IPS-18c (cell line): Measurements from ENCODE around the gene TTR.

ENCODE experiments used
- H3K4me3 ChIP-seq: 2 replicates; pipeline ENCODE4 v1.7.0; 2013; ENCODE audit warnings: low read depth, mild to moderate bottlenecking, low read length, moderate library complexity; ENCODE audit not compliant: insufficient read depth
- H3K9me3 ChIP-seq: one replicate; pipeline ENCODE4 v1.6.1; 2013; ENCODE audit warnings: mild to moderate bottlenecking, low read length, moderate library complexity; ENCODE audit not compliant: control insufficient read depth, insufficient read depth

The TTR gene

DNA sequence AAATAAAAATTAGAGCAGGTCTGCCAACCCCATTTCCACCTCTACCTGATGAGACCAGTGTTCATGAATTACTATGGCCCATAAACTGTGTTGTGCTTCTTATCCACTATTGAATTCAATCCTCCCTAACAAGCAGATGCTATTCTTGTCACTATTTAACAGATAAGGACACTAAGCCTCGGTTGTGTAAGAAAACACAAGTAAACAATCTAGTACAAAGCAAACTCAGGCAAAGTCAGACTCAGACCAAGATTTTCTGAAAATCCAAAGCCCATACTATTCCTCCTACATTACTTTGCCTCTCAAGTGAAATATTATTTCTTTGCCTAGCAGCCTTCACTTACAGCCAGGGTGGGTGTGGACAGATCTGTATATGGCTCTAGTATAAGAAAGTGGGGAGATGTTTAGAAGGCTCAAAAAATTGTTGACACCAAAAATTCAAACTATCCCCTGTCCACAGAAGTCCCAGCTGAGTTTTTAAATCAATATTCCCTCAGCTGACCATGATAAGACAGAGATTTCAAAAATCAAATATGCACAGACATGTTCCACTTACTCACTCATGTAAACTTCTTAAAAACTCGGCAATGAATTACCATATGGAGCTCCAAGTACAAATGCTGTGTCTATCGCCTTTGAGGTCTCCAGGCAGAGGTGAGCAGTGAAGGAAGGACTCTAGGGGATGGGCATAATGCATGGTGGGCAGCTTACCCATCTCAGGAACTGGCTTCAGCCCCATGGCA is 16.0 kb upstream of the TTR start:
- Histone ChIP-seq H3K4me3 (no peak overlapping the region), H3K9me3 (no peaks in the 10 kb centered on the region)

DNA sequence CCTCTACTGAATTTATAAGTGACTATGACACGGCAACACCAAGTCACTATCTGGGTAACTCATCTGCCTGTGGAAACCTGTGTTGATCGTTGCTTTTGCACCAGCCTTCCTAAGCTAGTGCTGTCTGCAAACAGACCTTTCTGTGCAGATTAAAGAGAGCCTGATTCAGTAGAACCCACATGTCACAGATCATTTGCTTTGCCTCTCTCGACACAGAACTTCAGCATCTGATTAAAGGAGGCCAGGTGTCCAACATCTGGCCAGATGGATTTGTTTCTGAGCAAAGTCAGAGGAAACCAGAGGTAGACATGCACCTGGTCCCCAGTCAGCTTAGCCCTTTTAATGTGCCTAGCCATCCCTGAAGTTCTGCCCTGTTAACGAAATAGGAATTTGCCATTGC is 15.0 kb upstream of the TTR start:
- no peak overlapping the region for H3K4me3 ChIP-seq
- H3K9me3 ChIP-seq = no peaks in the 10 kb centered on the region

DNA sequence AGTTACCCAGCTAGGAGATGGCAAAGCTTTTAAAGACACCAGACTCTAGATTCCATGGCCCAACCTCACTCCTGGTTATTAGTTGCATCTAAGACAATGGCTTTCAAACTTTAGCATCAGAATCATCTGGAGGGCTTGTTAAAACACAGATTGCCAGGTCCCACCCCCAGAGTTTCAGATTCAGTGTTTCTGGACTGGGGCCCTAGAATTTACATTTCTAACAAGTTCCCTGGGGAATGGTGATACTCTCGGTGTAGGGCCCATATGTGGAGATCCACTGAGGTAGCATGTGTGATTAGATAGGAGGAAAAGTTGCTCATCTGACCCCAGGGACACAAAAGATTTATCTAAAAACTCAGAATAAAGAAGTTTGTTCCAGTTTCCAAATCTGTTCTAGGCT is 14.5 kb upstream of the TTR start:
- H3K9me3 ChIP-seq = no peaks in the 10 kb centered on the region
- no peak overlapping the region for H3K4me3 ChIP-seq

DNA sequence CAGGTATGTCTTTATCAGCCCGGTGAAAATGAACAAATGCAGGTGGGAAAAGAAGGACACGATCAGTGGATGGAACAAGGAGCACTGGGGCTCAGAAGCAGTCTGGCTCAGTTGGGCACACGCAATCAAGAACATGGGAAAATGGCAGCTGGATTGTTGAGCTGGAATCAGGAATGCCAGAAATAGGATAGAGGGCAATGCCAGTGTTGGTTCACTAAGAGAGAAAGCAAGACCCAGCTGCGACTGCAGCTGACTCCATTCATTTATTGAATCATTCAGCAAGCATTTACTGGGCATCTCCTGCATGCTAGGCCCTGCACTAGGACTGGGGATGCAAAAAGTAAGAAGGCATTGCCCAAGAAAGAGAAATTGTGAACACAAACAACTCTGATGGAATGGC is 13.6 kb upstream of the TTR start:
- Histone ChIP-seq H3K9me3 (no peaks in the 10 kb centered on the region), H3K4me3 (no peak overlapping the region)

DNA sequence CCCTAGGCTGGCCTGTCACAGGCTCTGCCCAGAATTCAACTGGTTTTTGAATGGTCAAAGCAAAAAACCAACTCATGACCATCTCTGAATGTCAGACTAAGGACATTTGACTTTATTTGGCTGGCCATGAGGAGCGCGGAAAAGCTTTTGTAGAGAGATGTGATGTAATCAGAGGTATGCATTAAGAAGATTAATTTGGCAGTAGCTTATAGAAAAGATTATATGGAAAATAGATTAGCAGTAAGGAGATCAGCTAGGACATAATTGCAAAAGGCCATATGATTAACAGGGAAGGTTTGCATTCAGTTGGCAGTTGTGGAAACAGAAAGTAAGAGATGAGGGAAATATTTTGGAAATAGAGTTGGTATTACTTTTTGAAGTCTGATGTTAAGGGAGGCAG is 12.3 kb upstream of the TTR start:
- H3K4me3 ChIP-seq = no peak overlapping the region

DNA sequence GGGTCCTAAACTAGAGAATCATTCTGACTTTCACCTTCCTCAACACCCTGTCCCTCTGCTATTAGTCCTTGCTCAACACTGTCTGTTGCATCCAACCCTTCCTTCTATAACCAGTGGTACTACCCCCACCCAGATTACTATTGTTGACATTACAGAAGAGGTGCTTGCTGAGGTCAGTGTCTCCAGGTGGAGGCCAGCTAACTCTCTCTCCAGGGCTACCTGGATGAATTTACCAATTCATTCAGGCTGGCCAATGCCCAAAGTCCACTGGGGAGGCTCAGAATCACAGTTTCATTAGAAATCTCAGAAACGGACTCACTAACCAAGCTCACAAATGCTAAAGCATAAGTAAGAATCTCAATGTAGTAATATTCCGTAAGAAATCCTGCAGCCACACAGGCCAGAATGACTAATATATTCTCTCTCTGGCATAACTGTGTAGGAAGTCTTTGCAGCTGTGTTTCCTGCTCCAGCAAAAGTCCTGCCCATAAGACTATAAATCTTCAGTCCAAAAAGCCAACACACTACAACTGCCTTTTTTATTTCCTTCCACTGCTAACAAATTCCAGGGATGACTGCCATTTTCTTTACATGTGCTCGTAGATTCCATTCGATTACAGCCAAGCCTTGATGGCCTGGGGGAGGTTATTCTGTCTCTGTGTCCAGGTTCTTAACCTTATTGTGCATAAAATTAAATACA is 10.0 kb upstream of the TTR start:
- no peak overlapping the region for H3K4me3 ChIP-seq
- H3K9me3 ChIP-seq = no peaks in the 10 kb centered on the region

More for the DNA sequence above, 12.3 kb upstream of the TTR start:
- H3K9me3 ChIP-seq = no peaks in the 10 kb centered on the region

DNA sequence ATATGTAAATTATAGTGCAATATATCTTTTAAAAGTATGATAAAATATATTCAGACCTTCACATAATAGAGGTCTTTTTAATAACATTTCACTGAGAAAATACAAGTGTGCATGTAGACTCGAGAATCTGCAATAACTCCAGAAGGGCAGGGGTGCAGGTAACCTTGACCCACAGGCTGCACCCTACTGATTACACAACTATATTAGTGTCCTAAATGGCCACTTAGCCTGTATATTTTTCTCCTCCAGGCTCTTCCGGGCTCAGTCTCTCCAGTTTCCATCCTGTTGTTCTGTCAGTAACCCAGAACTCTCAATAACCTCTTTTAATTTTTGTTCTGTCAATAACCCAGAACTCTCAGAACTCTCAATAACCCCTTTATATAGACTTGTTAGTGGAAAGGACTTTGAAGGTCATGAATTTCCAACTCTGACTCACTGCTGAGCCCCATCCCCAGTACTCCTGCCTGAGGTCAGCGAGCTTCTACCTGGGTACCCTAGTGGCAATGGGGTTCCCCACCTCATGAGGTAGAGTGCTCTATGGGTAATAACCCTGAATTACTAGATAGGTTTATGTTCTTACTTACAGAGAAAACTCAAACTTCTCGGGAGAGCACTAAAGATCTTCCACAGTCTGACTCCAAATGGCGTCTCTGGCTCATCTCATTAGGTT is 8.4 kb upstream of the TTR start:
- Histone ChIP-seq H3K9me3 (no peaks in the 10 kb centered on the region), H3K4me3 (no peak overlapping the region)

DNA sequence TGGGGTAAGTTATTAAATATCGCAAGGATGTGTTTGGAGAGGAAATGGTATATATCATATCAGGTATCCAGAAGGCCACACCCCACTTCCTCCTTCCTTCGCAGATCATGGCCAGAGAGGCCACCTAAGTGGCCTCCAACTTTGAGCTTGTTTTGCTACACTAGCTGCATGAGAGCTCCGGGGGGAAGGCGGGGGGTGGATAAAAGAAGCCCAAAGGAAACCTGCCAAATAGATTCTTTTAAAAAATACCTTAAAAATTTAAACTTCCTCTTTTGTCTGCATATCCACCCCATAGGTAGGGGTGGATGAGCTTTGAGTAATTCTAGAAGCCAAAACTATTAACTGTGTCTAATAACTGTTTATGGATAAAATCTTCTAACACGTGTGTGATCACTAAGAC is 5.7 kb upstream of the TTR start:
- no peaks in the 10 kb centered on the region for H3K9me3 ChIP-seq
- H3K4me3 ChIP-seq = no peak overlapping the region

DNA sequence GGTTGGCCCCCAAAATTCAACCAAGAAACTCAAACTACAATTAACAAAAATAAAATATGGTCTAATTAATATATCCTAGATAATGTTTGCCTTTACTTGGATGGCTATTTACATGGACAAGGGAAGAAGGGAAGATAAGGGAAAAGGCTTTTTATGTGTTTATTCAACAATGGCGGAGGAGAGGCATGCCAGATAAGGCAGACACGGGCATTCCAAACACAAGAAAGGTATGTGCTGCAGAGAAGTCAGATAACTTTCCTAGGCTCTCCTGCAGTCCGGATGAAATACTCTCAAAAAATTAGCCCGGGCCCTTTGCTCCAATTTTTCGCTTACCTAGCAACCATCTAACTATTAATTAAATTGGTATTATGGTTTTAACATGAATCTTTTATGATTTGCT is 5.1 kb upstream of the TTR start:
- H3K9me3 ChIP-seq = no peaks in the 10 kb centered on the region
- H3K4me3 ChIP-seq = no peak overlapping the region

DNA sequence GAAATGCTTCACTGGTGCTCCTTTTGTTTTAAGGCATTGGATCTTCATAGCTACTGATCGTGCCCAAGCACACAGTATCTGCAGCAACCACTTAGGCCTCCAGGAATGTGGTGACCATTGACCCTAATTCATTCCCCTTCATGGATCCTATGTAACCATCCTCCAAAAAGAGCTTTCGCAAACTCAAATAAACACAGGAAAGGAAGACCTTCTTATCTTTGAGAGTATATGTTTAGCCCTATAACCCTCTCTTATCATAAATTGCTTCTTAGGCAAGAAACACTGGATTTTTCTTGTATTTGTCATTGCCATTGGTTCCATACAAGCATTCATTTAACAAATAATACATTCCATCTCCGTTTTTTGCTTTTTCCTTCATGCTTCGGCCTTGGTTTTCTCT is 4.1 kb upstream of the TTR start:
- Histone ChIP-seq H3K4me3 (no peak overlapping the region), H3K9me3 (no peaks in the 10 kb centered on the region)

DNA sequence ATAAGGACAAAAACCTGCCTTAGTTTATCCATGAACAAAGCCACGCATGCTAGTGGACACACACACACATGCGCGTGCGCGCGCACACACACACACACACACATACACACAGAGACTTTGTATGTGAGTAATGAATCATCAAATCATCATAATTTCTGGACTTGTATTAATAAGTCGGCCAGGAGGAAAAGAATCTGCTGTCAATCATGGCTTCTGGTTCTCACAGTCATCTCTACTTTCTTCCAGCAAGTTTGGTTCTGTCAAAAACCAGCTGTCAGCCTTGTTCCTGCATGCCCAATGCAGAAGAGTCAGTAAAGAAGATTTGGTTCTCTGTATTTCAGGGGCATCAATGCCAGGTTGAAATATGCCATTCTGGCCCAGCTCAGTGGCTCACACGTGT is 1.1 kb upstream of the TTR start:
- Histone ChIP-seq H3K4me3 (no peak overlapping the region), H3K9me3 (no peaks in the 10 kb centered on the region)

DNA sequence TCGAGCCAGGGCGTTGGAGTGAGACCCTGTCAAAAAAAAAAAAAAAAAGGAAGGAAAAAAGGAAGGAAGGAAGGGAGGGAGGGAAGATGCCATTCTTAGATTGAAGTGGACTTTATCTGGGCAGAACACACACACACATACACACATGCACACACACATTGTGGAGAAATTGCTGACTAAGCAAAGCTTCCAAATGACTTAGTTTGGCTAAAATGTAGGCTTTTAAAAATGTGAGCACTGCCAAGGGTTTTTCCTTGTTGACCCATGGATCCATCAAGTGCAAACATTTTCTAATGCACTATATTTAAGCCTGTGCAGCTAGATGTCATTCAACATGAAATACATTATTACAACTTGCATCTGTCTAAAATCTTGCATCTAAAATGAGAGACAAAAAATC is 564 bp upstream of the TTR start:
- H3K4me3 ChIP-seq = no peak overlapping the region
- no peaks in the 10 kb centered on the region for H3K9me3 ChIP-seq

DNA sequence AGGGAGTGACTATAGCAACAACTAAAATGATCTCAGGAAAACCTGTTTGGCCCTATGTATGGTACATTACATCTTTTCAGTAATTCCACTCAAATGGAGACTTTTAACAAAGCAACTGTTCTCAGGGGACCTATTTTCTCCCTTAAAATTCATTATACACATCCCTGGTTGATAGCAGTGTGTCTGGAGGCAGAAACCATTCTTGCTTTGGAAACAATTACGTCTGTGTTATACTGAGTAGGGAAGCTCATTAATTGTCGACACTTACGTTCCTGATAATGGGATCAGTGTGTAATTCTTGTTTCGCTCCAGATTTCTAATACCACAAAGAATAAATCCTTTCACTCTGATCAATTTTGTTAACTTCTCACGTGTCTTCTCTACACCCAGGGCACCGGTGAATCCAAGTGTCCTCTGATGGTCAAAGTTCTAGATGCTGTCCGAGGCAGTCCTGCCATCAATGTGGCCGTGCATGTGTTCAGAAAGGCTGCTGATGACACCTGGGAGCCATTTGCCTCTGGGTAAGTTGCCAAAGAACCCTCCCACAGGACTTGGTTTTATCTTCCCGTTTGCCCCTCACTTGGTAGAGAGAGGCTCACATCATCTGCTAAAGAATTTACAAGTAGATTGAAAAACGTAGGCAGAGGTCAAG is 955 bp downstream of the TTR start:
- no peak overlapping the region for H3K4me3 ChIP-seq
- no peaks in the 10 kb centered on the region for H3K9me3 ChIP-seq

DNA sequence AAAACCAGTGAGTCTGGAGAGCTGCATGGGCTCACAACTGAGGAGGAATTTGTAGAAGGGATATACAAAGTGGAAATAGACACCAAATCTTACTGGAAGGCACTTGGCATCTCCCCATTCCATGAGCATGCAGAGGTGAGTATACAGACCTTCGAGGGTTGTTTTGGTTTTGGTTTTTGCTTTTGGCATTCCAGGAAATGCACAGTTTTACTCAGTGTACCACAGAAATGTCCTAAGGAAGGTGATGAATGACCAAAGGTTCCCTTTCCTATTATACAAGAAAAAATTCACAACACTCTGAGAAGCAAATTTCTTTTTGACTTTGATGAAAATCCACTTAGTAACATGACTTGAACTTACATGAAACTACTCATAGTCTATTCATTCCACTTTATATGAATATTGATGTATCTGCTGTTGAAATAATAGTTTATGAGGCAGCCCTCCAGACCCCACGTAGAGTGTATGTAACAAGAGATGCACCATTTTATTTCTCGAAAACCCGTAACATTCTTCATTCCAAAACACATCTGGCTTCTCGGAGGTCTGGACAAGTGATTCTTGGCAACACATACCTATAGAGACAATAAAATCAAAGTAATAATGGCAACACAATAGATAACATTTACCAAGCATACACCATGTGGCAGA is 3.6 kb downstream of the TTR start:
- no peak overlapping the region for H3K4me3 ChIP-seq

DNA sequence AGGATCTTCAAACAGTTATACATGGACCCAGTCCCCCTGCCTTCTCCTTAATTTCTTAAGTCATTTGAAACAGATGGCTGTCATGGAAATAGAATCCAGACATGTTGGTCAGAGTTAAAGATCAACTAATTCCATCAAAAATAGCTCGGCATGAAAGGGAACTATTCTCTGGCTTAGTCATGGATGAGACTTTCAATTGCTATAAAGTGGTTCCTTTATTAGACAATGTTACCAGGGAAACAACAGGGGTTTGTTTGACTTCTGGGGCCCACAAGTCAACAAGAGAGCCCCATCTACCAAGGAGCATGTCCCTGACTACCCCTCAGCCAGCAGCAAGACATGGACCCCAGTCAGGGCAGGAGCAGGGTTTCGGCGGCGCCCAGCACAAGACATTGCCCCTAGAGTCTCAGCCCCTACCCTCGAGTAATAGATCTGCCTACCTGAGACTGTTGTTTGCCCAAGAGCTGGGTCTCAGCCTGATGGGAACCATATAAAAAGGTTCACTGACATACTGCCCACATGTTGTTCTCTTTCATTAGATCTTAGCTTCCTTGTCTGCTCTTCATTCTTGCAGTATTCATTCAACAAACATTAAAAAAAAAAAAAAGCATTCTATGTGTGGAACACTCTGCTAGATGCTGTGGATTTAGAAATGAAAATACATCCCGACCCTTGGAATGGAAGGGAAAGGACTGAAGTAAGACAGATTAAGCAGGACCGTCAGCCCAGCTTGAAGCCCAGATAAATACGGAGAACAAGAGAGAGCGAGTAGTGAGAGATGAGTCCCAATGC is 4.6 kb downstream of the TTR start:
- H3K4me3 ChIP-seq = no peak overlapping the region
- no peaks in the 10 kb centered on the region for H3K9me3 ChIP-seq

More for the DNA sequence above, 3.6 kb downstream of the TTR start:
- no peaks in the 10 kb centered on the region for H3K9me3 ChIP-seq

DNA sequence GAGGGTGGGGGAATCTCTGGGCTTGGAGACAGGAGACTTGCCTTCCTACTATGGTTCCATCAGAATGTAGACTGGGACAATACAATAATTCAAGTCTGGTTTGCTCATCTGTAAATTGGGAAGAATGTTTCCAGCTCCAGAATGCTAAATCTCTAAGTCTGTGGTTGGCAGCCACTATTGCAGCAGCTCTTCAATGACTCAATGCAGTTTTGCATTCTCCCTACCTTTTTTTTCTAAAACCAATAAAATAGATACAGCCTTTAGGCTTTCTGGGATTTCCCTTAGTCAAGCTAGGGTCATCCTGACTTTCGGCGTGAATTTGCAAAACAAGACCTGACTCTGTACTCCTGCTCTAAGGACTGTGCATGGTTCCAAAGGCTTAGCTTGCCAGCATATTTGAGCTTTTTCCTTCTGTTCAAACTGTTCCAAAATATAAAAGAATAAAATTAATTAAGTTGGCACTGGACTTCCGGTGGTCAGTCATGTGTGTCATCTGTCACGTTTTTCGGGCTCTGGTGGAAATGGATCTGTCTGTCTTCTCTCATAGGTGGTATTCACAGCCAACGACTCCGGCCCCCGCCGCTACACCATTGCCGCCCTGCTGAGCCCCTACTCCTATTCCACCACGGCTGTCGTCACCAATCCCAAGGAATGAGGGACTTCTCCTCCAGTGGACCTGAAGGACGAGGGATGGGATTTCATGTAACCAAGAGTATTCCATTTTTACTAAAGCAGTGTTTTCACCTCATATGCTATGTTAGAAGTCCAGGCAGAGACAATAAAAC is 6.5 kb downstream of the TTR start:
- Histone ChIP-seq H3K4me3 (no peak overlapping the region), H3K9me3 (no peaks in the 10 kb centered on the region)
